Measurements from ENCODE around the gene LRIG3. TPM values are rescaled to one million over a fixed set of nuclear protein-coding genes. Genes with fewer than 3 reads are reported as not detected.

The LRIG3 gene
- total RNA-seq, 1 donor from 2014 or later: 27.7 TPM

DNA sequence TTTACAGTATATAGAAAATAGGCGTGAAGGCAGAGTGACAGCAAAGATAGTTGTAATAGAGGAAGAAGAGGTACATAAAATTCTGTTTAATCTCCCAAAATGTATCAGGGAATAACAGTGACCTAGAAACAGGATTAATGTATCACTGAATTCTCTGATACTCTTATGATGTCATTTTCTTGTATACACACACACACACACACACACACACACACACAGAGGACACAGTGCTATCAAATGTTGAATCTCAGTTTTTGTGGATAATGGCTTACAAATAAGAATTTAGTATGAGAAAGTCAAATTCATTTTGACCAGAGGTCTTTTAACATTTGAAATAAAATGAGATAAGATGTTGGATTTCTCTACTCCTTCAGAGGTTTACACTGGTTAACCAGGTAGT is 4.3 kb upstream of the LRIG3 start:
- H3K27me3 Mint-ChIP-seq (ENCODE audit: low read depth): no peaks in the 10 kb centered on the region
- TF ChIP-seq, protein P1, sequence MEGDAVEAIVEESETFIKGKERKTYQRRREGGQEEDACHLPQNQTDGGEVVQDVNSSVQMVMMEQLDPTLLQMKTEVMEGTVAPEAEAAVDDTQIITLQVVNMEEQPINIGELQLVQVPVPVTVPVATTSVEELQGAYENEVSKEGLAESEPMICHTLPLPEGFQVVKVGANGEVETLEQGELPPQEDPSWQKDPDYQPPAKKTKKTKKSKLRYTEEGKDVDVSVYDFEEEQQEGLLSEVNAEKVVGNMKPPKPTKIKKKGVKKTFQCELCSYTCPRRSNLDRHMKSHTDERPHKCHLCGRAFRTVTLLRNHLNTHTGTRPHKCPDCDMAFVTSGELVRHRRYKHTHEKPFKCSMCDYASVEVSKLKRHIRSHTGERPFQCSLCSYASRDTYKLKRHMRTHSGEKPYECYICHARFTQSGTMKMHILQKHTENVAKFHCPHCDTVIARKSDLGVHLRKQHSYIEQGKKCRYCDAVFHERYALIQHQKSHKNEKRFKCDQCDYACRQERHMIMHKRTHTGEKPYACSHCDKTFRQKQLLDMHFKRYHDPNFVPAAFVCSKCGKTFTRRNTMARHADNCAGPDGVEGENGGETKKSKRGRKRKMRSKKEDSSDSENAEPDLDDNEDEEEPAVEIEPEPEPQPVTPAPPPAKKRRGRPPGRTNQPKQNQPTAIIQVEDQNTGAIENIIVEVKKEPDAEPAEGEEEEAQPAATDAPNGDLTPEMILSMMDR (conservative IDR thresholded peaks at IDR 0.05): no peak

DNA sequence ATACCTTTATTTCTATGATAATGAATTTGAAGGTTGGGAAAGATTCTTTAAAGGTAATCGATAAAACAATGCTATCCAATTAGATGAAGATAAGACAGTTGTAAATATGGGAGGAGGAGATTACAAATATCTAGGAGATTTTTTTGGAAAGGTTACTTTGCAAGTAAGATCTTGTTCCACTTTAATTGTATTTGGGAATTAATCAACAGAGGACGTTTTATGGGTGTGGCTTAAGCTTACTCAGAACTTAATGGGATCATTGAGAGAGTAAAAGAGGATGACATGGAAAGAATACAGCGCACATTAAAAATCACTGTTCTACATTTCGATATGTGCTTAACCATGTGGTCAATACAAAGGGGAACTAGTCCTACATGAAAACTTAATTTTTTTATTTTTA is 3.5 kb upstream of the LRIG3 start:
- Mint-ChIP-seq H3K4me1 (peaks cover 27% of the 10 kb centered on the region), H3K9me3 (no peaks in the 10 kb centered on the region), H3K27me3 (ENCODE audit: low read depth) (no peaks in the 10 kb centered on the region), H3K36me3 (ENCODE audit: low read depth) (no peaks in the 10 kb centered on the region), H3K27ac (ENCODE audit: unreplicated experiment) (no peak overlapping the region), H3K4me3 (no peak overlapping the region)
- TF ChIP-seq, protein P1 (conservative IDR thresholded peaks at IDR 0.05): no peak
- no peak for DNase-seq (ENCODE audit: low read depth, low spot score)

More for the DNA sequence above, 4.3 kb upstream of the LRIG3 start:
- Mint-ChIP-seq H3K36me3 (ENCODE audit: low read depth) (no peaks in the 10 kb centered on the region), H3K4me3 (no peak overlapping the region), H3K9me3 (no peaks in the 10 kb centered on the region), H3K27ac (ENCODE audit: unreplicated experiment) (peak overlapping the region; percentile 64), H3K4me1 (peaks cover 23% of the 10 kb centered on the region)
- no peak for DNase-seq (ENCODE audit: low read depth, low spot score)

DNA sequence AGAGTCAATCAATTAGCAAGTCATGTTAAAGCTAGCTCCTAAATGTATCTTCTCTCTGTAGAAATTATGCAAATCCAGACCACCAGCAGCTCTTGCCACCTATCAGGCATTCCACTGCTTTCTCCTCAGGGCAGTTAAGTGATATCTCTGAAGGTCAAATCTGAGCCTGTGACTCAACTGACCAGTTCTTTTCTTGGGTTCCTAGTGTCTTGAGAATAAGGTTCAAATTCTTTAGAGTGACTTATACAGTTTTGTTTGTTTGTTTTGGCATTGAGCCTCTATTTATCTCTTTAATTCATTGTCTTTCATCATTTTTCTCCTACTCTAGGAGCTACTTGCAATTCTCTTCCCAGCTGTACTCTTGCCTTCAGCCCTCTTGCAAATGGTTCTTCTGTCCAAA is 2.5 kb upstream of the LRIG3 start:
- no peaks in the 10 kb centered on the region for H3K27me3 Mint-ChIP-seq (ENCODE audit: low read depth)
- peaks cover 36% of the 10 kb centered on the region for H3K4me1 Mint-ChIP-seq
- H3K36me3 Mint-ChIP-seq (ENCODE audit: low read depth): no peaks in the 10 kb centered on the region
- H3K4me3 Mint-ChIP-seq: peak overlapping the region; percentile 33
- DNase-seq (ENCODE audit: low read depth, low spot score): no peak
- H3K27ac Mint-ChIP-seq (ENCODE audit: unreplicated experiment): no peak overlapping the region
- TF ChIP-seq, protein P1 (conservative IDR thresholded peaks at IDR 0.05): no peak
- H3K9me3 Mint-ChIP-seq: no peaks in the 10 kb centered on the region

DNA sequence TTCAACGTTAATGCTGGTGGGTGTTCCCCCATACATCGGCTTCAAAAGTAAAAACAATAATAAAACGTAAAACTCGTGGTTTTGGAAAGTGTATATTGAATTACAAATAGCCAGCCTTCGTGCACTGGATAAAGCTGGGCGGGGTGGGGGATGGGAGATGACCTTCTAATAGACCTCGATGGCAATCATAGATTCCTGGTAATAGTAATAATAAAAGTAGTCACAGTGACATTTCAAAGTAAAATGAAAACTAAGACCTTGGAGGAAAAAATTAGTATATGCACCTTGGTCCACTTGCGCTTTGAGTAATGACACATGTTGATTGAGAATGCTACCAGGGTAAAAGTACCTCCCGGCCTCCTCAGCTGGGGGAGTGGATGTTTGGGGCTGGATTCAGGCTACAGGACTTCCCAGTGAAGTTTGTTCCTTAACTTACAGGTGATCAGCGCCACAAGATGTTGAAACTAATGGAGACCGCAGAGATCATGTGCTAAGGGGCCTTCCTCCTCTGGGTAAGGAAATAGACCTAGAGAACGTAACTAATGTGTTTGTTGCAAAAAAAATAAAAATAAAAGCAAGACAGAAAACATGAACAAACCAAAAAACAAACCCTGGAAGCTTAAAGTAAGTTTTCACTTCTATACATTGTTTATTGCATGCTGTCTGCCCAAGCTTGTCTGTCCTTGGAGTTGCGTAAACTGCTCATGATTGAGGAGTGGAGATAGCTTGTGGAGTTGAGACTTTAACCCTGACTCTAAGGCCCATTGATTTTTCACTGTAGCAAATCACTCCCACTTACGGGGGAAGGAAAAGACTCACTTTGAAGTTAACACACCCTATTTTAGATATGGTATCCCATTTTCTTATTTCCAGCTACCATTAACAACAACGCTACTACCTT is 907 bp upstream of the LRIG3 start:
- peaks cover 50% of the 10 kb centered on the region for H3K4me1 Mint-ChIP-seq
- TF ChIP-seq, protein P1 (conservative IDR thresholded peaks at IDR 0.05): no peak
- H3K27ac Mint-ChIP-seq (ENCODE audit: unreplicated experiment): no peak overlapping the region

DNA sequence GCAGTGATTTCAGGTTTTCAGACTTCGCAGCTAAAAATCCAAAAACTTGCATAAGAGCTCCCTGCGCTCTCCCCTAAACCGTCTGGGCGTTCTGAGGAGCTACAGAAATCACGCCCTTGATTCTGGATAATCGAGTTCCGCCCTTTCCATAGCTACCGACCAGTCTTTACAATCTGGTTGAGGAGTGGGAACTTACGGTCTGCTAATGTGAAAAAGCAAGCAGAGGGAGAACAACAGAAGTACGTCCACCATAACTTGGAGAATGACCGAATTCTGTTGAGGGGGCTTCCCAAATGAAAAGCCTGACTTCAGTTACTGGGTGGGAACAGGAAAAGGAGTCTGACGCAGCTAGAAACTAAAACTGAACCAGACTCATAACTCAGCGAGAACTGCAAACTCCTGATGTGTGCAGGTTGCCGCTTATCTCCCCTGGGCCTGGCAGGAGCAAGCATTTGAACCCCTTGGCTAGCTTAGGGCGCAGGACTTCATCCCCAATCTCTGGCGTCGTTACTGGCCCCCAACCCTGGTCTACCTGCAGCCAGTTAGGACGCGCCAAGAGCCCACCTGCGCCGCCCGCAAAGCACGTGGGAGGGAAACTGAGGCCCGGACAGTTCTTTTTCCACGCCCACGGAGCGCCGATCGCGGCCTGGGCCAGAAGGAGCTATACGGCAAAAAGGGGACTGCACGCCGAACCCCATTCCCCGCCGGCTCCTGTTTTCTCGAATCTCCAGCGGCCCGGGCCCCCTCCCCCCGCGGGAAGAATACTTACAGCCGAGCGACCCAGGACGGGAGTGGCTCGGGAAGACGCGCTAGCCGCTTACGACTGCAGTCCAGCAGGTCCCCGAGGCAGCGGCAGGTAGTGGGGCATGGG is 838 bp downstream of the LRIG3 start:
- DNase-seq (ENCODE audit: low read depth, low spot score): no peak
- Mint-ChIP-seq H3K4me3 (peak overlapping the region; percentile 87), H3K36me3 (ENCODE audit: low read depth) (no peaks in the 10 kb centered on the region), H3K9me3 (no peaks in the 10 kb centered on the region), H3K27ac (ENCODE audit: unreplicated experiment) (peak overlapping the region; percentile 87), H3K27me3 (ENCODE audit: low read depth) (no peaks in the 10 kb centered on the region), H3K4me1 (peaks cover 52% of the 10 kb centered on the region)
- TF ChIP-seq, protein P1 (conservative IDR thresholded peaks at IDR 0.05): no peak

More for the DNA sequence above, 907 bp upstream of the LRIG3 start:
- no peaks in the 10 kb centered on the region for H3K9me3 Mint-ChIP-seq
- H3K27me3 Mint-ChIP-seq (ENCODE audit: low read depth): no peaks in the 10 kb centered on the region
- no peak for DNase-seq (ENCODE audit: low read depth, low spot score)
- no peaks in the 10 kb centered on the region for H3K36me3 Mint-ChIP-seq (ENCODE audit: low read depth)
- H3K4me3 Mint-ChIP-seq: peak overlapping the region; percentile 98
